GM06990 (cell line): Measurements from ENCODE around the gene MORN3.
"Not testable (repeated sequence)": the region's sequence is repeated elsewhere in the genome, so short reads cannot be mapped to it uniquely, and the experiment has no call there.

Experiments used
- DNase-seq: peaks from one replicate; pipeline ENCODE4 v3.0.0-alpha.2; 2011; ENCODE audit not compliant: insufficient read length; ENCODE audit errors: extremely low read depth
- H3K27me3 ChIP-seq: replicated peaks from 2 replicates; pipeline ENCODE4 v1.6.0; 2011; ENCODE audit warnings: low read length; ENCODE audit not compliant: control insufficient read depth, insufficient read depth
- H3K36me3 ChIP-seq: 2 replicates; pipeline ENCODE4 v1.5.1; 2011; ENCODE audit warnings: low read length; ENCODE audit not compliant: control insufficient read depth, insufficient read depth
- H3K4me3 ChIP-seq: replicated peaks from 2 replicates; pipeline ENCODE4 v1.5.1; 2011; ENCODE audit warnings: low read depth, mild to moderate bottlenecking, control low read depth, low read length
- TF ChIP-seq, protein P1 (sequence below): IDR thresholded peaks from 2 replicates; pipeline ENCODE4 v1.5.1; 2011; ENCODE audit warnings: low read length, control low read depth, mild to moderate bottlenecking, inconsistent platforms; ENCODE audit not compliant: insufficient read depth, poor library complexity, severe bottlenecking

MORN3 gene

DNA sequence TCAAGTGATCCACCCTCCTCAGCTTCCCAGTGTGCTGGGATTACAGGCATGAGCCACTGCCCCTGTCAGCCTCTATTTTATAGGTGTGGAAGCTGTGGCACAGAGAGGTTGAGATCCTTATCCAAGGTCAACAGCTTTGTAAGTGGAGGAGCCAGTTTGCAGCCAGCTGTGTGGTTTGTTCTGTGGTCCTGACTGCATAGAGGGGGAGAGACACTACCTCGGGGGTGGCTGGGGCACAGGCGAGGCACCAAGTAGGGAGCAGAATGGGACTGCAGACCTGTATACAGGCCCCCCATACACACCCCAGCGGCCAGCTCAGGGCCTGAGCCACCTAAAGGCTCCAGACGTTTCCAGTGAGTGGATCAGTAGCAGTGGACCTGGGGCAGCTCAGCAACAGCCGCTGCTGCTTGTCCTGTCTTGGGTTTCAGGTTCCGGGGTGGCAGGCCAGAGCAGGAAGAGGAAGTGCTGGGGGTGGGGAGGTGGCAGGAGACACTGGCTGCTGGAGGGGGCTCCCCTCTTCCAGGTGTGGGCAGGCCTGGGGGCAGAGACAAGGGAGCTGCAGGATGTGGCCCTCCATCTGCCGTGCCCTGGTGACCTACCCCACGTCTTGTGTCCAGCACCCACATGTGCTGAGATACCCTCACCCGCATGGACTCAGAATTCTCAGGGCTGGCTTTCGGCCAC lies 32.1 kb downstream of the MORN3 start:
- H3K36me3 ChIP-seq, result peaks cover 9% of the 10 kb centered on the region
- no peak overlapping the region for H3K4me3 ChIP-seq
- H3K27me3 ChIP-seq, result no peaks in the 10 kb centered on the region
- TF ChIP-seq, protein P1, sequence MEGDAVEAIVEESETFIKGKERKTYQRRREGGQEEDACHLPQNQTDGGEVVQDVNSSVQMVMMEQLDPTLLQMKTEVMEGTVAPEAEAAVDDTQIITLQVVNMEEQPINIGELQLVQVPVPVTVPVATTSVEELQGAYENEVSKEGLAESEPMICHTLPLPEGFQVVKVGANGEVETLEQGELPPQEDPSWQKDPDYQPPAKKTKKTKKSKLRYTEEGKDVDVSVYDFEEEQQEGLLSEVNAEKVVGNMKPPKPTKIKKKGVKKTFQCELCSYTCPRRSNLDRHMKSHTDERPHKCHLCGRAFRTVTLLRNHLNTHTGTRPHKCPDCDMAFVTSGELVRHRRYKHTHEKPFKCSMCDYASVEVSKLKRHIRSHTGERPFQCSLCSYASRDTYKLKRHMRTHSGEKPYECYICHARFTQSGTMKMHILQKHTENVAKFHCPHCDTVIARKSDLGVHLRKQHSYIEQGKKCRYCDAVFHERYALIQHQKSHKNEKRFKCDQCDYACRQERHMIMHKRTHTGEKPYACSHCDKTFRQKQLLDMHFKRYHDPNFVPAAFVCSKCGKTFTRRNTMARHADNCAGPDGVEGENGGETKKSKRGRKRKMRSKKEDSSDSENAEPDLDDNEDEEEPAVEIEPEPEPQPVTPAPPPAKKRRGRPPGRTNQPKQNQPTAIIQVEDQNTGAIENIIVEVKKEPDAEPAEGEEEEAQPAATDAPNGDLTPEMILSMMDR, result no peak
- peak; percentile 66 for DNase-seq

DNA sequence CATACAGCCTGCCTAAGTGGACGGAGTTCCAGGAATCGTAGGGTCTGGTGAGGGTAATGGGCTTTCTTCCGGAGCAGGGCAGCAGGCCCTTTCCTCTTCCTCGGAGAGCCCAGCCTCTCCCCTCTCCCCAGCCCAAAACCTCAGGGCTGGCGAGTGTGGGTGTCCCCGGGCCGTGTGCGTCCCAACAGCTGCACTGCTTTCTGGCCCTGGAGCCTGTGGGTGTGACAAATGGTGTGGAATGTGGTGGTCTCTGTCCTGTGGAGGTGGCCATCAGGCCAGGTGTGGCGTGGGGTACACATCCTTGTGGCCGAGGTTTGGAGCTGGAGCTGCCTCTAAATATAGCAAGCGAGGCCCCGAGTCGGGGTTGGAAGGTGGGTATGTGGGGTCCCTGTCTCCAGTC lies 34.6 kb downstream of the MORN3 start:
- TF ChIP-seq, protein P1, result no peak
- Histone ChIP-seq H3K36me3 (peaks cover 2% of the 10 kb centered on the region), H3K27me3 (no peaks in the 10 kb centered on the region), H3K4me3 (no peak overlapping the region)
- DNase-seq, result no peak

DNA sequence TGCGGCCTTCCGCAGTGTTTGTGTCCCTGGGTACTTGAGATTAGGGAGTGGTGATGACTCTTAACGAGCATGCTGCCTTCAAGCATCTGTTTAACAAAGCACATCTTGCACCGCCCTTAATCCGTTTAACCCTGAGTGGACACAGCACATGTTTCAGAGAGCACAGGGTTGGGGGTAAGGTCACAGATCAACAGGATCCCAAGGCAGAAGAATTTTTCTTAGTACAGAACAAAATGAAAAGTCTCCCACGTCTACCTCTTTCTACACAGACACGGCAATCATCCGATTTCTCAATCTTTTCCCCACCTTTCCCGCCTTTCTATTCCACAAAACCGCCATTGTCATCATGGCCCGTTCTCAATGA lies 35.6 kb downstream of the MORN3 start:
- not testable (repeated sequence) for H3K27me3 ChIP-seq, DNase-seq, H3K4me3 ChIP-seq, H3K36me3 ChIP-seq

DNA sequence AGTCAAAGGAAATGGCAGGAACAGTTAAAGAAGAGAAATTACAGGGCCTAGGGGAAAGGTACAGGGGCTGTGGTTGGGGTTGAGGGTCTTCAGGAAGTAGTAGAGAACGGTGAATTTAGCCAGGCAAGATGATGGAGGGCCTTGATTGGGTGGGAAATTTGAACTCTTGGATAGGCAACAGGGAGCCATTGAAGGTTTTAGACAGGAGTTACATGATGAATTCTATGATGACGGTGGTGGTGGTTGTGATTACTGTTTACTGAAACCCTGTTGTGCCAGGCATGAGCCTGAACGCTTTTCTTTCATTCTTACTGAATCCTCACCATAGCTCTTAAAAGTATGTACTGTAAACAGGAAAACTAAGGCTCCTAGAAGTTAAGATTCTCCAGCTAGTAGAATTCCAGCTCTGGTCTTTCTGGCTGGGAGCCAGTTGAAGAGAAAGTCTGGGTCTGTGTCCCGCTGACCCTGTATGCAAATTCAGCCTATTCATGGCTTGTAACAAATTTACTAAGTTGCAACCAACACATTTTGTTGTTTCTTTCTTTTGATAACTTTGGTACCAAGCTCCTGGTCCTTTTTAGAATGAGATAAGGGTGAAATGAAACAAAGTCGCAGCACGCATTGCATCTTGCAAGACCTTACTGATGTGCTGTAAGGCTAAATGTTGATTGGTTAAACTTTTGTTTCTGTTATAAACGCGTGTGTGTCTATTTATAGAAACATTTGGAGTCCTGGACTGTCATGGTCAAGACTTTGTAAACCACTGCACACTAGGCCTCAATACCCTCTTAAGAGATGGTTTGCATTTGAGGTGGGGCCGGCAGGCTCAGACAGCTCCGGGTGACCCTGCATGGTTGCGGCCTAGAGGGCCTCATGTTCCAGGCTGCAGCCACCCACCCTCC lies 37.1 kb downstream of the MORN3 start:
- TF ChIP-seq, protein P1, result no peak
- H3K27me3 ChIP-seq, result no peaks in the 10 kb centered on the region
- DNase-seq, result no peak
- H3K36me3 ChIP-seq, result peaks cover 2% of the 10 kb centered on the region
- H3K4me3 ChIP-seq, result no peak overlapping the region

DNA sequence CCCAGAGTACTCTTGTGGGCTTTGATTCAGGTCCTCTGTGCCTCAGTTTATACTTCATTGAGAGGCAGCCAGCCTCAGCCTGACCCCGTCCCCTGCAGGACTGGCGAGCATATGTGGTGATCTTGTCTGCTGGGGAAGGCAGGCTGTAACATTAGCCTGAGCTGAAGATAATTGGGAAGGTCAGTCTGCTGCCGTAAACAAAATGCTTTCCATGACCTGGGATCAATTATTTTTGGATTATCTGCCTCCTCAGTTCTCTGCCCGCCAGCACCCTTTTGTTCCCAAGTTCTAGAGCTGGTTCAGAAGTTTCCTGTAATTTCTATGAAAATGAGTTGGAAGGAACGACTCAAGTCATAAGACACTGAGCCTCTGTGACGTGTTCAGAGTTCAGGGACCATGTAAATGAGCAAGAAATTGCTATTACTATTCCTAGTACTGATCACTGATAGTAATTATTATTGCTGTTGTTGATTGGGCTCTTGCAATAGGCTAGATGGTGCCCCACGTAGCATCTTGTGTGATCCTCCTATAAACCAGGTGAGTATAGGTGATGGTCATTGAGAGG lies 38.6 kb downstream of the MORN3 start:
- TF ChIP-seq, protein P1, result no peak
- peaks cover 2% of the 10 kb centered on the region for H3K36me3 ChIP-seq
- DNase-seq, result no peak
- H3K27me3 ChIP-seq, result no peaks in the 10 kb centered on the region
- H3K4me3 ChIP-seq, result no peak overlapping the region

DNA sequence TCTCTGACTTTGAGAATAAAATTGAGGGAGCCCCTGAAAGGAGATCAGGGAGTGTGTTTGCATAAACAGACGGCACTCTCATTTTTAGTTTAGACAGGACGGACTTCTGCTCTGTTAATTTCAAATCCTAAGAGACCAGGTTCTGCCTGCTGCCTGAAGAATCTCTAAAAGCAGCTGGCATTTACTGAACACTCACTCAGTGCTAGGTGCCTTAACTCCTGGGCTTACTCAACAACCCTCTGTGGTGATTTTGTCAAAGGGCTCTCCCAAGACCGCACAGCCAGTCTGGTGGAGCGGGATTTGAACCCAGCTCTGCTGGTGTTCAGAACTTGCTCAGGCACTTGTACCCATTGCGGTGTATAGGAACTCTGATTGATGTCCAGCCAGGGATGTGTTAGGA lies 40.9 kb downstream of the MORN3 start:
- no peak for DNase-seq
- H3K27me3 ChIP-seq, result no peaks in the 10 kb centered on the region
- peaks cover 2% of the 10 kb centered on the region for H3K36me3 ChIP-seq
- TF ChIP-seq, protein P1, result no peak
- H3K4me3 ChIP-seq, result peak overlapping the region; percentile 89
